MM.1S (cell line): Measurements from ENCODE around the gene BRF1.

Experiments used
- DNase-seq: peaks from one replicate; pipeline ENCODE4 v3.0.0-alpha.2; 2015
- H2AFZ ChIP-seq: fragments of 300-600 bp; sonication (generic); 2 replicates; pipeline ENCODE4 v1.6.0; 2016; ENCODE audit warnings: antibody characterized with exemption, low read length
- H3F3A ChIP-seq: fragments of 300-600 bp; sonication (generic); 2 replicates; pipeline ENCODE4 v1.6.1; 2016; ENCODE audit warnings: mild to moderate bottlenecking, antibody characterized with exemption, low read length, moderate library complexity, mixed read lengths; ENCODE audit not compliant: insufficient read depth
- H3K27ac ChIP-seq: fragments of 300-600 bp; sonication (generic); 2 replicates; pipeline ENCODE4 v1.5.1; 2016; ENCODE audit warnings: mild to moderate bottlenecking, low read length
- H3K27me3 ChIP-seq: fragments of 300-600 bp; sonication (generic); replicated peaks from 2 replicates; pipeline ENCODE4 v1.6.0; 2016; ENCODE audit warnings: low read length; ENCODE audit not compliant: insufficient read depth
- H3K36me3 ChIP-seq: fragments of 300-600 bp; sonication (generic); replicated peaks from 2 replicates; pipeline ENCODE4 v1.6.1; 2016; ENCODE audit warnings: mild to moderate bottlenecking, low read length, mixed read lengths; ENCODE audit not compliant: insufficient read depth
- H3K4me1 ChIP-seq: fragments of 300-600 bp; sonication (generic); 2 replicates; pipeline ENCODE4 v1.6.1; 2016; ENCODE audit warnings: low read length, mixed read lengths
- H3K4me2 ChIP-seq: fragments of 300-600 bp; sonication (generic); 2 replicates; pipeline ENCODE4 v1.6.0; 2016; ENCODE audit warnings: low read depth, low read length
- H3K4me3 ChIP-seq: fragments of 300-600 bp; sonication (generic); 2 replicates; pipeline ENCODE4 v1.5.1; 2016; ENCODE audit warnings: low read length, mixed read lengths
- H3K79me2 ChIP-seq: fragments of 300-600 bp; sonication (generic); 2 replicates; pipeline ENCODE4 v1.6.1; 2016; ENCODE audit warnings: mixed run types, low read length, mixed read lengths
- H3K9ac ChIP-seq: fragments of 300-600 bp; sonication (generic); 2 replicates; pipeline ENCODE4 v1.6.1; 2016; ENCODE audit warnings: low read length, mixed read lengths
- H3K9me2 ChIP-seq: fragments of 300-600 bp; sonication (generic); replicated peaks from 2 replicates; pipeline ENCODE4 v1.6.1; 2016; ENCODE audit warnings: mild to moderate bottlenecking, low read length, mixed read lengths; ENCODE audit not compliant: insufficient read depth
- H3K9me3 ChIP-seq: fragments of 300-600 bp; sonication (generic); replicated peaks from 2 replicates; pipeline ENCODE4 v1.6.1; 2016; ENCODE audit warnings: mild to moderate bottlenecking, low read length, mixed read lengths; ENCODE audit not compliant: insufficient read depth
- H4K20me1 ChIP-seq: fragments of 300-600 bp; sonication (generic); 2 replicates; pipeline ENCODE4 v1.6.1; 2016; ENCODE audit warnings: mild to moderate bottlenecking, low read length, moderate library complexity, mixed read lengths; ENCODE audit not compliant: insufficient read depth
- EZH2 ChIP-seq: fragments of 300-600 bp; sonication (generic); optimal IDR thresholded peaks from 2 replicates; pipeline ENCODE3; 2017; ENCODE audit warnings: low read depth, mild to moderate bottlenecking, antibody characterized with exemption, low read length, mixed read lengths
- EZH2phosphoT487 ChIP-seq: fragments of 300-600 bp; sonication (generic); IDR thresholded peaks from 2 replicates; pipeline ENCODE4 v1.6.1; 2018; ENCODE audit warnings: antibody characterized with exemption, low read length
- TF ChIP-seq, protein P1 (sequence below): fragments of 300-600 bp; sonication (generic); IDR thresholded peaks from 2 replicates; pipeline ENCODE4 v1.5.1; 2016; ENCODE audit warnings: antibody characterized with exemption, low read length, mixed read lengths

BRF1 gene

DNA sequence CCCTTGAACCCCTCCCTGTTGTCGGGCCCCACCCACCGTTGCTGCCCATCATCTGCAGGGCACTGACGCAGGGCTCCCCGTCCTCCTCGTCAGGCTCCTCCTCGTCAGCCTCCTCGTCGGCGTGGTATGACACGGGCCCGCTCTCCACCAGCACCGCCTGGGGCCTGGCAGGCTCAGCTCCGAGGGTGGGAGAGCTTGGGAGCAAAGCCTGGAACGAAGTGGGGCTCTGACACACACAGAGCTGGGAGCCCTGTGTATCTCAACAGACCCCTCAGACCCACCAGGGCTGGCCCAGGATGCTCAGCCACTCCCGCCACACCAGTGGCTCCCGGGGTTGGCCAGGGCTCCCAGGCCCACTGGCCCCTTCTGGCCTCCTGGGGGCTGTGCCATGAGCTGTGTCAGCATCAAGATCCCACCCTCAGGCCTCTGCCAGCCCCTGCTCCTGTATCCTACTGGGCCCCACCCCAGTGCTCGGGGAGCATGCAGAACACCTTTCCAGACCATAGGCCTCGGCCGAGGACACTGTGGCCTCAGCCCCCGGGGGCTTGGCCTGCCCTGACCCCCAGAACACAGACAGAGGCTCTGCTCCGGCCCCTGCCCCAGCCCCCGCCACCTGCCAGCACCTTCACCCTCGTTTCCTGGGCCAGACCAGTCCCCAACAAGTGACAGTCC, 89.6 kb downstream of the BRF1 start:
- no peaks in the 10 kb centered on the region for H3K4me1 ChIP-seq
- no peaks in the 10 kb centered on the region for H3F3A ChIP-seq
- no peaks in the 10 kb centered on the region for H3K9me2 ChIP-seq
- no peak overlapping the region for H2AFZ ChIP-seq
- no peaks in the 10 kb centered on the region for H4K20me1 ChIP-seq
- H3K4me2 ChIP-seq, result no peak overlapping the region
- no peaks in the 10 kb centered on the region for H3K79me2 ChIP-seq
- TF ChIP-seq EZH2phosphoT487 (no peak), EZH2 (no peak)
- TF ChIP-seq, protein P1, sequence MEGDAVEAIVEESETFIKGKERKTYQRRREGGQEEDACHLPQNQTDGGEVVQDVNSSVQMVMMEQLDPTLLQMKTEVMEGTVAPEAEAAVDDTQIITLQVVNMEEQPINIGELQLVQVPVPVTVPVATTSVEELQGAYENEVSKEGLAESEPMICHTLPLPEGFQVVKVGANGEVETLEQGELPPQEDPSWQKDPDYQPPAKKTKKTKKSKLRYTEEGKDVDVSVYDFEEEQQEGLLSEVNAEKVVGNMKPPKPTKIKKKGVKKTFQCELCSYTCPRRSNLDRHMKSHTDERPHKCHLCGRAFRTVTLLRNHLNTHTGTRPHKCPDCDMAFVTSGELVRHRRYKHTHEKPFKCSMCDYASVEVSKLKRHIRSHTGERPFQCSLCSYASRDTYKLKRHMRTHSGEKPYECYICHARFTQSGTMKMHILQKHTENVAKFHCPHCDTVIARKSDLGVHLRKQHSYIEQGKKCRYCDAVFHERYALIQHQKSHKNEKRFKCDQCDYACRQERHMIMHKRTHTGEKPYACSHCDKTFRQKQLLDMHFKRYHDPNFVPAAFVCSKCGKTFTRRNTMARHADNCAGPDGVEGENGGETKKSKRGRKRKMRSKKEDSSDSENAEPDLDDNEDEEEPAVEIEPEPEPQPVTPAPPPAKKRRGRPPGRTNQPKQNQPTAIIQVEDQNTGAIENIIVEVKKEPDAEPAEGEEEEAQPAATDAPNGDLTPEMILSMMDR, result no peak
- H3K27ac ChIP-seq, result no peak overlapping the region
- no peak for DNase-seq
- no peak overlapping the region for H3K4me3 ChIP-seq
- no peaks in the 10 kb centered on the region for H3K9me3 ChIP-seq
- no peaks in the 10 kb centered on the region for H3K27me3 ChIP-seq
- H3K36me3 ChIP-seq, result no peaks in the 10 kb centered on the region
- H3K9ac ChIP-seq, result no peak overlapping the region

DNA sequence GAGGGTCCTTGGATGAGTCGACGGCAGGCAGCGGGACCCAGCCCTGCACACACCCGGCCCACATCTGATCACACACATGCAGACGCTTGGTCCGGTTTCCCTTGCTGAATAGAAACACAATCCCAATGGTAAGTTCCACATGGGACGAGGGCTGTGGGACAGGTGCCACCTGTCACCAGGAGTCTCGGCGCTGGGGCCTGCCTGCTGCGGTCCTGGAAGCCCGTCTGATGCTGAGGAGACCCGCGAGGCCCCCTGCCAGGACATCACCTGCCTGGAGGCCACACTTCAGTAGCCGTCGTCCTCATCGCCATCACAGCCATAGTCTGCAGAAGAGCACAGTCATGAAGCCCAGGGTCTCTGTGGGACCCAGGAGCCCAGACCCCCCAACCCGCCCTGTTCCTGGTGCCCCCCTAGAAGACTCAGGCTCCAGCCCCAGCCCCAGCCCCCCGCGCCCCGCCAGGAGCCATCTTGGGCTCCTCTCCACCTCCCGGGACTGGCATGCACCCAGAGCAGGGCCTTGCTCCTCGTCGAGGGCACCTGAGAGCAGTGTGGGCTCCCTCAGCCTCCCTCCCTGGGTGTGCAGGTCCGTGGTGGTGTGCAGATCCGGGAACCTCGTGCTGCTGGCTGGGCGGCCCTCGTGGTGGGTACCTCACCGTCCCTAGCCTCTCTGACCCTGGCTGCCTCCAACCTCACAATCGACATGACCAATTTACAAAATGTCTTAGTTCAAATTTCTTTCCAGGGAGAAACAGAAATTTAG, 90.4 kb downstream of the BRF1 start:
- Histone ChIP-seq H3K27ac (no peak overlapping the region), H3K79me2 (no peaks in the 10 kb centered on the region), H3K9me3 (no peaks in the 10 kb centered on the region), H3K9me2 (no peaks in the 10 kb centered on the region), H3K9ac (no peak overlapping the region), H3K4me1 (no peaks in the 10 kb centered on the region), H3K36me3 (no peaks in the 10 kb centered on the region), H4K20me1 (no peaks in the 10 kb centered on the region), H3F3A (no peaks in the 10 kb centered on the region), H3K27me3 (no peaks in the 10 kb centered on the region), H2AFZ (no peak overlapping the region), H3K4me2 (no peak overlapping the region), H3K4me3 (no peak overlapping the region)
- no peak for DNase-seq
- TF ChIP-seq EZH2phosphoT487, result no peak
- no peak for TF ChIP-seq EZH2
- TF ChIP-seq, protein P1, result no peak

DNA sequence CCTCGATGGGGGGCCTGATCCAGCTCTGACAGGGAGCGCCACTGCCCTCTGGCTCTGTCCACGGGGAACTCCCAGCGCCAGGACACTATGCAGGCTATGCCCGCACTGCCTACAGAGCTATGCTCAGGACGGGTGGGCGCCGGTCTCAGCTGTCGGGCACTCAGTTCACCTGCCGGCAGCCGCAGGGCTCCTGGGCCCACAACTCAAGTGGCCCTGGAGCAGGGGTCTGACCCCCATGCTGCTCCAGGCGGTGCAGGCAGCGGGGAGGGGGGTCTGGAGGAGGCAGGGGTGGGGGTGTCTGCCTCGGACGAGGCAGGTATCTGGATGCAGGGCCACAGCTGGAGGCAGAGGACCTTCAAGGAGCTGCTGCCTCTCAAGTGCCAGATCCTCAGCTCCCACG, 91.2 kb downstream of the BRF1 start:
- Histone ChIP-seq H3K9me2 (no peaks in the 10 kb centered on the region), H3K9ac (no peak overlapping the region), H3K4me1 (no peaks in the 10 kb centered on the region), H3K27ac (no peak overlapping the region), H3K4me2 (no peak overlapping the region), H2AFZ (no peak overlapping the region), H3K4me3 (no peak overlapping the region), H3F3A (no peaks in the 10 kb centered on the region), H3K9me3 (no peaks in the 10 kb centered on the region), H4K20me1 (no peaks in the 10 kb centered on the region), H3K79me2 (no peaks in the 10 kb centered on the region), H3K36me3 (no peaks in the 10 kb centered on the region), H3K27me3 (no peaks in the 10 kb centered on the region)
- DNase-seq, result no peak
- no peak for TF ChIP-seq EZH2phosphoT487
- TF ChIP-seq EZH2, result no peak
- TF ChIP-seq, protein P1, result no peak
